KOPT-K1 (cell line): Measurements from ENCODE around the gene GCNA.
A peak's percentile ranks its signal among the peaks of the same experiment; 100 is the strongest.

Source experiments
- H3K27ac ChIP-seq: fragments of 200-600 bp; sonication (generic); 2 replicates; pipeline ENCODE4 v1.5.1; 2016; ENCODE audit warnings: antibody characterized with exemption, mild to moderate bottlenecking, low read depth, low read length; ENCODE audit not compliant: poor library complexity, severe bottlenecking
- H3K36me3 ChIP-seq: fragments of 200-600 bp; sonication (generic); 2 replicates; pipeline ENCODE4 v1.5.1; 2017; ENCODE audit warnings: antibody characterized with exemption, mild to moderate bottlenecking, low read length, moderate library complexity; ENCODE audit not compliant: insufficient read depth
- H3K9me3 ChIP-seq: fragments of 200-600 bp; sonication (generic); 2 replicates; pipeline ENCODE4 v1.5.1; 2017; ENCODE audit warnings: antibody characterized with exemption, low read length, mild to moderate bottlenecking; ENCODE audit not compliant: insufficient read depth, poor library complexity, severe bottlenecking

The GCNA gene

GRCh38 chrX:71578253-71579135 lies at the start of gene GCNA:
Gene GCNA (plus strand): TSS chrX:71578437. CDS start chrX:71580822, 2,385 bp downstream.
- Histone ChIP-seq H3K9me3 (no peaks in the 10 kb centered on the region), H3K36me3 (peaks cover 69% of the 10 kb centered on the region), H3K27ac (no peak within 1 kb of the TSS)

GRCh38 chrX:71532078-71532752 lies 46.0 kb upstream of the GCNA start:
- Histone ChIP-seq H3K27ac (peak overlapping the region; percentile 93), H3K36me3 (peaks cover 12% of the 10 kb centered on the region), H3K9me3 (no peaks in the 10 kb centered on the region)

GRCh38 chrX:71532753-71533425 lies 45.3 kb upstream of the GCNA start, which contains the start of gene OGT:
Gene OGT (plus strand): TSS chrX:71533104. CDS start chrX:71533300, 196 bp downstream.
- Histone ChIP-seq H3K9me3 (no peaks in the 10 kb centered on the region), H3K27ac (peak within 1 kb of the TSS; percentile 93), H3K36me3 (peaks cover 18% of the 10 kb centered on the region)

- peaks cover 24% of the 10 kb centered on the region for H3K36me3 ChIP-seq
- peak overlapping the region; percentile 93 for H3K27ac ChIP-seq
- H3K9me3 ChIP-seq = no peaks in the 10 kb centered on the region
Observed at GRCh38 chrX:71533516-71533850, 44.8 kb upstream of the GCNA start.

GRCh38 chrX:71533851-71534561 lies 44.2 kb upstream of the GCNA start:
- Histone ChIP-seq H3K27ac (peak overlapping the region; percentile 93), H3K36me3 (peaks cover 30% of the 10 kb centered on the region), H3K9me3 (no peaks in the 10 kb centered on the region)

- H3K27ac ChIP-seq = peak overlapping the region; percentile 93
- H3K9me3 ChIP-seq = no peaks in the 10 kb centered on the region
- H3K36me3 ChIP-seq = peaks cover 39% of the 10 kb centered on the region
Observed at GRCh38 chrX:71534773-71535544, 43.3 kb upstream of the GCNA start.

- H3K9me3 ChIP-seq = no peaks in the 10 kb centered on the region
- H3K27ac ChIP-seq = no peak overlapping the region
- H3K36me3 ChIP-seq = peaks cover 52% of the 10 kb centered on the region
Observed at GRCh38 chrX:71536285-71536684, 42.0 kb upstream of the GCNA start.

- Histone ChIP-seq H3K27ac (no peak overlapping the region), H3K9me3 (no peaks in the 10 kb centered on the region), H3K36me3 (peaks cover 67% of the 10 kb centered on the region)
Observed at GRCh38 chrX:71537743-71538142, 40.5 kb upstream of the GCNA start.

GRCh38 chrX:71540801-71541200 lies 37.4 kb upstream of the GCNA start:
- no peaks in the 10 kb centered on the region for H3K9me3 ChIP-seq
- peaks cover 98% of the 10 kb centered on the region for H3K36me3 ChIP-seq
- H3K27ac ChIP-seq = no peak overlapping the region

GRCh38 chrX:71541210-71542022 lies 36.8 kb upstream of the GCNA start:
- Histone ChIP-seq H3K27ac (no peak overlapping the region), H3K36me3 (peaks cover 100% of the 10 kb centered on the region)

GRCh38 chrX:71542411-71542810 lies 35.8 kb upstream of the GCNA start:
- Histone ChIP-seq H3K27ac (no peak overlapping the region), H3K9me3 (no peaks in the 10 kb centered on the region), H3K36me3 (peaks cover 100% of the 10 kb centered on the region)

More at GRCh38 chrX:71541210-71542022, 36.8 kb upstream of the GCNA start:
- no peaks in the 10 kb centered on the region for H3K9me3 ChIP-seq

GRCh38 chrX:71542825-71543224 lies 35.4 kb upstream of the GCNA start:
- peaks cover 100% of the 10 kb centered on the region for H3K36me3 ChIP-seq
- no peak overlapping the region for H3K27ac ChIP-seq
- H3K9me3 ChIP-seq = no peaks in the 10 kb centered on the region

- H3K27ac ChIP-seq = no peak overlapping the region
- no peaks in the 10 kb centered on the region for H3K9me3 ChIP-seq
- H3K36me3 ChIP-seq = peaks cover 100% of the 10 kb centered on the region
Observed at GRCh38 chrX:71543316-71543715, 34.9 kb upstream of the GCNA start.
